Myocyte (in vitro differentiated cells): Measurements from ENCODE around the gene ANGPTL7. TPM values are rescaled to one million over a fixed set of nuclear protein-coding genes. Genes with fewer than 3 reads are reported as not detected.
"Not testable (repeated sequence)": the region's sequence is repeated elsewhere in the genome, so short reads cannot be mapped to it uniquely, and the experiment has no call there.

Source experiments
- DNase-seq: peaks from one replicate; pipeline ENCODE4 v3.0.0-alpha.2; 2012; ENCODE audit warnings: low read depth
- polyA plus RNA-seq: library from polyadenylated mRNA; unstranded; fragments of >200 nt; gene quantifications from one replicate; pipeline ENCODE4 v1.2.1, GENCODE V29; 2012; ENCODE audit warnings: missing spikeins
- total RNA-seq: library from RNA; depleted of rRNA; stranded (reverse); fragments of >200 nt; gene quantifications from 2 replicates; pipeline ENCODE4 v1.2.3, GENCODE V29; 2014

Gene ANGPTL7
- total RNA-seq: 0.99 and 2.8 TPM in 2 replicates
- 10.6 TPM for polyA plus RNA-seq

- peak; percentile 35 for DNase-seq
Measured at GRCh38 chr1:11188858-11189451, at the start of gene ANGPTL7. ANGPTL7 (plus strand) TSS chr1:11189355; CDS start chr1:11189580, 225 bp downstream.

- no peak for DNase-seq
Measured at GRCh38 chr1:11142618-11143391, 46.4 kb upstream of the ANGPTL7 start.

GRCh38 chr1:11143401-11143800, 45.8 kb upstream of the ANGPTL7 start:
- no peak for DNase-seq

- DNase-seq: peak; percentile 40
Measured at GRCh38 chr1:11143907-11144306, 45.2 kb upstream of the ANGPTL7 start.

- DNase-seq: no peak
Measured at GRCh38 chr1:11144570-11145256, 44.4 kb upstream of the ANGPTL7 start.

- no peak for DNase-seq
Measured at GRCh38 chr1:11145741-11146140, 43.4 kb upstream of the ANGPTL7 start.

GRCh38 chr1:11147197-11147770, 41.9 kb upstream of the ANGPTL7 start:
- no peak for DNase-seq

GRCh38 chr1:11150326-11150725, 38.8 kb upstream of the ANGPTL7 start:
- no peak for DNase-seq

GRCh38 chr1:11151114-11151513, 38.0 kb upstream of the ANGPTL7 start:
- DNase-seq: no peak

GRCh38 chr1:11151826-11152612, 37.1 kb upstream of the ANGPTL7 start:
- DNase-seq: peak; percentile 52

GRCh38 chr1:11152755-11153154, 36.4 kb upstream of the ANGPTL7 start:
- DNase-seq: no peak

- no peak for DNase-seq
Measured at GRCh38 chr1:11153184-11153583, 36.0 kb upstream of the ANGPTL7 start.

- DNase-seq: no peak
Measured at GRCh38 chr1:11156441-11156840, 32.7 kb upstream of the ANGPTL7 start.

- no peak for DNase-seq
Measured at GRCh38 chr1:11156963-11157362, 32.2 kb upstream of the ANGPTL7 start.

- no peak for DNase-seq
Measured at GRCh38 chr1:11157394-11157793, 31.8 kb upstream of the ANGPTL7 start.

GRCh38 chr1:11157867-11158266, 31.3 kb upstream of the ANGPTL7 start:
- DNase-seq: peak; percentile 80

GRCh38 chr1:11158291-11158690, 30.9 kb upstream of the ANGPTL7 start:
- no peak for DNase-seq

GRCh38 chr1:11158720-11159321, 30.3 kb upstream of the ANGPTL7 start:
- no peak for DNase-seq

- DNase-seq: not testable (repeated sequence)
Measured at GRCh38 chr1:11162752-11163151, 26.4 kb upstream of the ANGPTL7 start.

- not testable (repeated sequence) for DNase-seq
Measured at GRCh38 chr1:11166744-11167143, 22.4 kb upstream of the ANGPTL7 start.

- no peak for DNase-seq
Measured at GRCh38 chr1:11168731-11169130, 20.4 kb upstream of the ANGPTL7 start.
